CD4-positive, alpha-beta T cell (primary cell): Measurements from ENCODE around the gene ME3. TPM values are rescaled to one million over a fixed set of nuclear protein-coding genes. Genes with fewer than 3 reads are reported as not detected.

Source experiments
- ATAC-seq: fragments of 200-7000 bp; cut with Tn5 transposase; one replicate; pipeline ENCODE4 v1.10.0; 2022; ENCODE audit warnings: mild to moderate bottlenecking; ENCODE audit not compliant: poor library complexity
- CTCF ChIA-PET: fragments of 350-600 bp; sonication (Branson Sonifier 250); formaldehyde crosslinking; loops from one replicate; lab custom pipeline; 2021; ENCODE audit warnings: antibody characterized with exemption, inconsistent platforms; lab: Charles Lee
- POLR2A ChIA-PET: fragments of 350-600 bp; sonication (Branson Sonifier 250); formaldehyde crosslinking; loops from one replicate; lab custom pipeline; 2021; ENCODE audit warnings: antibody characterized with exemption, inconsistent platforms; lab: Charles Lee
- DNase-seq, 14 experiments: peaks; one replicate each; pipeline ENCODE4 v3.0.0-alpha.2; 2013 to 2020; ENCODE audit warnings: mixed read lengths in 2 of 14
- H3K27ac ChIP-seq, 2 donors: one replicate each; pipeline versions ENCODE4 v1.5.1 to v1.7.0; 2013; ENCODE audit warnings: low read length in 2 of 2, low read depth in 1 of 2, mild to moderate bottlenecking in 1 of 2
- H3K27me3 ChIP-seq, 2 experiments: 1 replicate in 1 of 2; 2 replicates in 1 of 2; pipeline versions ENCODE4 v1.6.1 to v1.7.0; 2013; ENCODE audit warnings: low read length in 2 of 2, control low read depth in 1 of 2, mild to moderate bottlenecking in 1 of 2, moderate library complexity in 1 of 2; ENCODE audit not compliant: insufficient read depth in 2 of 2, control insufficient read depth in 1 of 2
- H3K36me3 ChIP-seq: one replicate; pipeline ENCODE4 v1.6.1; 2013; ENCODE audit warnings: low read length, control low read depth; ENCODE audit not compliant: insufficient read depth
- H3K4me1 ChIP-seq: one replicate; pipeline ENCODE4 v1.6.1; 2013; ENCODE audit warnings: low read length, control low read depth; ENCODE audit not compliant: insufficient read depth
- H3K4me3 ChIP-seq: one replicate; pipeline ENCODE4 v1.5.1; 2013; ENCODE audit warnings: mild to moderate bottlenecking, low read length, moderate library complexity
- H3K9me3 ChIP-seq, 2 experiments: 1 replicate in 1 of 2; 2 replicates in 1 of 2; pipeline versions ENCODE4 v1.6.1 to v1.7.0; 2013; ENCODE audit warnings: low read length in 2 of 2, mild to moderate bottlenecking in 2 of 2, control low read depth in 1 of 2, moderate library complexity in 1 of 2; ENCODE audit not compliant: control insufficient read depth in 1 of 2, insufficient read depth in 1 of 2
- H3K27ac Mint-ChIP-seq: one replicate; pipeline ENCODE4 v1.8.0; 2020; ENCODE audit warnings: mixed read lengths
- H3K27me3 Mint-ChIP-seq: one replicate; pipeline ENCODE4 v1.8.0; 2021; ENCODE audit warnings: mixed read lengths
- H3K36me3 Mint-ChIP-seq: one replicate; pipeline ENCODE4 v1.8.0; 2021; ENCODE audit warnings: low read depth, mixed read lengths
- H3K4me1 Mint-ChIP-seq: one replicate; pipeline ENCODE4 v1.8.0; 2021; ENCODE audit warnings: low read depth, mixed read lengths
- H3K4me3 Mint-ChIP-seq: one replicate; pipeline ENCODE4 v1.8.0; 2020; ENCODE audit warnings: mild to moderate bottlenecking, mixed read lengths
- H3K9me3 Mint-ChIP-seq: one replicate; pipeline ENCODE4 v1.8.0; 2020; ENCODE audit warnings: mixed read lengths
- CTCF ChIP-seq: fragments of 200-600 bp; IDR thresholded peaks from one replicate; pipeline ENCODE4 v1.8.0; 2022; ENCODE audit warnings: antibody characterized with exemption, mild to moderate bottlenecking
- intact Hi-C, 2 experiments: fragments of 100-400 bp; cut with DNase I in 1 of 2; cut with micrococcal nuclease in 1 of 2; formaldehyde crosslinking; loops; one replicate each; pipeline versions ENCODE4 v1.15.1 to v1.9.0; 2023 to 2025; cut with DNase I, micrococcal nuclease
- total RNA-seq, 174 experiments: library from RNA in 2 of 174; stranded (reverse) in 2 of 174; gene quantifications; one replicate each; pipeline ENCODE4 v1.2.3 and lab custom pipeline; 2021 to 2026

ME3 gene
- total RNA-seq, 2 experiments from 2014 or later, result 9.1 to 10.6 TPM

DNA sequence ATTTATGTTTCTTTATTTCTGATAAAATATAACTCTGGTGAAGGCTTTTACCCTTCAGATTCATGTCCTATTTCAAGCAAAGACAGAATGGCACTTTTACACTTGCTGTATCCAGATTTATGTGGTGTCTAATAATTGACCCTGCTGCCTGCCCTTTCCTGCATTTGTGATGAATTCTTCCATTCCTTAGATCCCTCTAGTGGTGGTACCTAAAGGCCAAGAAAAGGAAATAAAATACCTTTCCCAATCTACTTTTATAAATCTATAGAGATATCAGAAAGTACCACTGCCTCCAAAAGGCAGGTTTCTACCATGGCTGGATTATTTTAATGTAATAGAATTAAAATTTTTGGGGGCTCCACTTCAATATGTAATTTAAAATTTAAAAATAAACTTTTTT is 263.6 kb downstream of the ME3 start:
- ChIA-PET POLR2A (no interaction called here), CTCF (no interaction called here)
- H3K4me1 ChIP-seq, result no peaks in the 10 kb centered on the region
- no peaks in the 10 kb centered on the region for H3K9me3 Mint-ChIP-seq
- H3K27me3 ChIP-seq, result no peaks in the 10 kb centered on the region
- no peak for DNase-seq
- no peak overlapping the region for H3K4me3 Mint-ChIP-seq
- H3K27me3 Mint-ChIP-seq, result no peaks in the 10 kb centered on the region
- H3K9me3 ChIP-seq, result no peaks in the 10 kb centered on the region
- no peaks in the 10 kb centered on the region for H3K36me3 ChIP-seq
- no peaks in the 10 kb centered on the region for H3K4me1 Mint-ChIP-seq
- TF ChIP-seq CTCF, result no peak
- intact Hi-C loops, result no loop called here
- no peak for ATAC-seq
- no peak overlapping the region for H3K27ac Mint-ChIP-seq
- no peaks in the 10 kb centered on the region for H3K36me3 Mint-ChIP-seq
- H3K27ac ChIP-seq, result no peak overlapping the region
- no peak overlapping the region for H3K4me3 ChIP-seq

- CTCF ChIA-PET, result no interaction called here
- H3K9me3 ChIP-seq, result no peaks in the 10 kb centered on the region
- Mint-ChIP-seq H3K4me3 (no peak overlapping the region), H3K27me3 (no peaks in the 10 kb centered on the region), H3K4me1 (no peaks in the 10 kb centered on the region), H3K36me3 (no peaks in the 10 kb centered on the region), H3K9me3 (no peaks in the 10 kb centered on the region), H3K27ac (no peak overlapping the region)
- DNase-seq (no peak), ATAC-seq (no peak)
- H3K36me3 ChIP-seq, result no peaks in the 10 kb centered on the region
- TF ChIP-seq CTCF, result no peak
- no peak overlapping the region for H3K27ac ChIP-seq
- intact Hi-C loops, result no loop called here
- no peaks in the 10 kb centered on the region for H3K4me1 ChIP-seq
- POLR2A ChIA-PET, result no interaction called here
- H3K27me3 ChIP-seq, result no peaks in the 10 kb centered on the region
- H3K4me3 ChIP-seq, result no peak overlapping the region
Measured at GRCh38 chr11:86403458-86403857, 269.0 kb downstream of the ME3 start.

DNA sequence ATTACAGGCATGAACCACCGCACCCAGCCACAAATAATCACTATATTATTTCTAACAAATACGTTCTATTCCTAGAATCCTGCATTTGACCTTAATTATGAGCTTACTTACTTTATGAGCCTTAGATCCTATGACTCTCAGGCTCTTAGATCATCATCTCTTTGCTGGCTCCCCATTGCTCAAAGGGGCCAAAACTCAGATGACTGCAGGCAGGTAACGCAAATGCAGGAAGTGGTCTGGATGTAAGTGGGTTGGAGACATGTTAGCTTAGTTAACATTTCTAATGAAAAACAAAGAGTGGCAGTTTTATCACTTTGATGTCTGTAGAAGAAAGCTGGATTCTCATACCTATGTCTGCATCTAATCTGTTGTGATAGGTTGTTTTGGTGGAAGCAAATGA is 274.3 kb downstream of the ME3 start:
- Mint-ChIP-seq H3K36me3 (no peaks in the 10 kb centered on the region), H3K4me1 (no peaks in the 10 kb centered on the region), H3K4me3 (no peak overlapping the region), H3K27me3 (no peaks in the 10 kb centered on the region), H3K9me3 (no peaks in the 10 kb centered on the region), H3K27ac (no peak overlapping the region)
- Histone ChIP-seq H3K4me3 (no peak overlapping the region), H3K9me3 (no peaks in the 10 kb centered on the region), H3K4me1 (no peaks in the 10 kb centered on the region), H3K27me3 (no peaks in the 10 kb centered on the region), H3K36me3 (no peaks in the 10 kb centered on the region), H3K27ac (no peak overlapping the region)
- ChIA-PET CTCF (no interaction called here), POLR2A (no interaction called here)
- no peak for TF ChIP-seq CTCF
- DNase-seq, result no peak
- intact Hi-C loops, result no loop called here
- no peak for ATAC-seq
